B cell (primary cell): Measurements from ENCODE around the gene USE1. TPM values are rescaled to one million over a fixed set of nuclear protein-coding genes. Genes with fewer than 3 reads are reported as not detected.

Source experiments
- ATAC-seq: fragments of 200-7000 bp; cut with Tn5 transposase; one replicate; pipeline ENCODE4 v1.10.0; 2021; ENCODE audit warnings: low read depth, mild to moderate bottlenecking, moderate number of reproducible peaks, moderate library complexity
- CTCF ChIA-PET: fragments of 350-600 bp; sonication (Branson Sonifier 250); formaldehyde crosslinking; loops from one replicate; lab custom pipeline; 2021; ENCODE audit warnings: antibody characterized with exemption, inconsistent platforms; lab: Charles Lee
- POLR2A ChIA-PET: fragments of 350-600 bp; sonication (Branson Sonifier 250); formaldehyde crosslinking; loops from one replicate; lab custom pipeline; 2021; ENCODE audit warnings: antibody characterized with exemption; lab: Charles Lee
- DNase-seq: peaks from one replicate; pipeline ENCODE4 v3.0.0; 2013
- H2AFZ ChIP-seq: 2 replicates; pipeline ENCODE4 v1.6.1; 2012; ENCODE audit warnings: mild to moderate bottlenecking, low read depth, low read length; ENCODE audit not compliant: insufficient read depth, poor library complexity, severe bottlenecking
- H3K27ac ChIP-seq, 2 donors: 1 replicate in 1 of 2; 2 replicates in 1 of 2; pipeline ENCODE4 v1.5.1; 2012 to 2013; ENCODE audit warnings: low read length in 2 of 2, mild to moderate bottlenecking in 2 of 2, moderate library complexity in 1 of 2
- H3K27me3 ChIP-seq, 4 experiments: fragments of 200-600 bp in 1 of 4; sonication (generic) in 1 of 4; replicated peaks in 1 of 4; 1 replicate in 2 of 4; 2 replicates in 2 of 4; pipeline versions ENCODE4 v1.6.1 to v1.7.0; 2013 to 2016; ENCODE audit warnings: low read length in 3 of 4, mild to moderate bottlenecking in 2 of 4, mixed read lengths in 1 of 4, moderate library complexity in 1 of 4; ENCODE audit not compliant: insufficient read depth in 4 of 4, control insufficient read depth in 3 of 4; ENCODE audit errors: control extremely low read depth in 1 of 4
- H3K36me3 ChIP-seq, 2 experiments: replicated peaks in 1 of 2; 1 replicate in 1 of 2; 2 replicates in 1 of 2; pipeline versions ENCODE4 v1.6.1 to v1.7.1; 2013; ENCODE audit warnings: low read length in 1 of 2; ENCODE audit not compliant: insufficient read depth in 2 of 2, control insufficient read depth in 1 of 2; ENCODE audit errors: control extremely low read depth in 1 of 2, extremely low read depth in 1 of 2
- H3K4me1 ChIP-seq, 2 donors: fragments of 200-600 bp in 1 of 2; sonication (generic) in 1 of 2; 1 replicate in 1 of 2; 2 replicates in 1 of 2; pipeline versions ENCODE4 v1.5.1 to v1.6.1; 2013 to 2017; ENCODE audit warnings: low read length in 2 of 2; ENCODE audit not compliant: control insufficient read depth in 2 of 2, insufficient read depth in 2 of 2
- H3K4me2 ChIP-seq: replicated peaks from 2 replicates; pipeline ENCODE3; 2012; ENCODE audit warnings: mild to moderate bottlenecking, low read depth, low read length; ENCODE audit not compliant: poor library complexity, severe bottlenecking
- H3K4me3 ChIP-seq, 5 experiments: fragments of 200-600 bp in 1 of 5; sonication (generic) in 1 of 5; 1 replicate in 3 of 5; 2 replicates in 2 of 5; pipeline versions ENCODE4 v1.5.1 to v1.7.0; 2011 to 2016; ENCODE audit warnings: low read length in 4 of 5, mild to moderate bottlenecking in 4 of 5, low read depth in 2 of 5, control low read depth in 1 of 5, moderate library complexity in 1 of 5; ENCODE audit not compliant: insufficient read depth in 1 of 5; ENCODE audit errors: control extremely low read depth in 1 of 5, extremely low read depth in 1 of 5
- H3K79me2 ChIP-seq: fragments of 200-600 bp; sonication (generic); one replicate; pipeline ENCODE4 v1.6.0; 2016; ENCODE audit warnings: low read length; ENCODE audit not compliant: control insufficient read depth, insufficient read depth
- H3K9ac ChIP-seq: fragments of 200-600 bp; sonication (generic); 2 replicates; pipeline ENCODE4 v1.6.1; 2017; ENCODE audit warnings: mild to moderate bottlenecking, low read length, moderate library complexity
- H3K9me3 ChIP-seq, 3 donors: one replicate each; pipeline versions ENCODE4 v1.6.1 to v1.7.1; 2013; ENCODE audit warnings: low read length in 2 of 3; ENCODE audit not compliant: control insufficient read depth in 2 of 3, insufficient read depth in 1 of 3; ENCODE audit errors: control extremely low read depth in 1 of 3
- H4K20me1 ChIP-seq: 2 replicates; pipeline ENCODE4 v1.6.0; 2012; ENCODE audit warnings: mild to moderate bottlenecking, low read length; ENCODE audit not compliant: insufficient read depth, control insufficient read depth, poor library complexity, severe bottlenecking
- H3K27ac Mint-ChIP-seq: one replicate; pipeline ENCODE4 v1.8.0; 2021; ENCODE audit warnings: mixed read lengths
- H3K27me3 Mint-ChIP-seq: one replicate; pipeline ENCODE4 v1.8.0; 2021; ENCODE audit warnings: mixed read lengths
- H3K4me1 Mint-ChIP-seq: one replicate; pipeline ENCODE4 v1.8.0; 2021; ENCODE audit warnings: mixed read lengths
- H3K4me3 Mint-ChIP-seq: one replicate; pipeline ENCODE4 v1.8.0; 2021; ENCODE audit warnings: mixed read lengths
- H3K9me3 Mint-ChIP-seq: one replicate; pipeline ENCODE4 v1.8.0; 2022; ENCODE audit warnings: mixed read lengths; ENCODE audit not compliant: insufficient read depth
- EZH2 ChIP-seq: IDR thresholded peaks from 2 replicates; pipeline ENCODE4 v1.6.1; 2012; ENCODE audit warnings: borderline replicate concordance, low read depth, mild to moderate bottlenecking, moderate library complexity, low read length; ENCODE audit not compliant: insufficient read depth, poor library complexity, severe bottlenecking
- WGBS: methylation state at CpG from one replicate; pipeline ENCODE4 v1.1.5; 2013; ENCODE audit warnings: missing lambda C conversion rate; ENCODE audit not compliant: insufficient coverage; 5-methylcytosine and 5-hydroxymethylcytosine counted together
- intact Hi-C: fragments of 100-400 bp; cut with micrococcal nuclease; formaldehyde crosslinking; loops from one replicate; pipeline ENCODE4 v1.10.0; 2022
- polyA plus RNA-seq: library from polyadenylated mRNA; depleted of rRNA; stranded (reverse); fragments of >200 nt; gene quantifications from 2 replicates; pipeline ENCODE4 v1.2.3, GENCODE V29; 2012
- total RNA-seq, 2 donors: library from RNA; stranded (reverse); fragments of 120-200 nt in 1 of 2; gene quantifications; 1 replicate in 1 of 2; 2 replicates in 1 of 2; pipeline versions ENCODE4 v1.2.3 to v1.2.4, GENCODE V29; 2013 to 2022
- TF ChIP-seq, protein P1 (sequence below): fragments of 200-600 bp; IDR thresholded peaks from one replicate; pipeline ENCODE4 v1.8.0; 2022; ENCODE audit warnings: antibody characterized with exemption, mild to moderate bottlenecking

The USE1 gene
- total and polyA plus RNA-seq, 2 donors (not counting 1 experiment from before 2014, with no cell fraction given), result 48.3 to 49.5 TPM

DNA sequence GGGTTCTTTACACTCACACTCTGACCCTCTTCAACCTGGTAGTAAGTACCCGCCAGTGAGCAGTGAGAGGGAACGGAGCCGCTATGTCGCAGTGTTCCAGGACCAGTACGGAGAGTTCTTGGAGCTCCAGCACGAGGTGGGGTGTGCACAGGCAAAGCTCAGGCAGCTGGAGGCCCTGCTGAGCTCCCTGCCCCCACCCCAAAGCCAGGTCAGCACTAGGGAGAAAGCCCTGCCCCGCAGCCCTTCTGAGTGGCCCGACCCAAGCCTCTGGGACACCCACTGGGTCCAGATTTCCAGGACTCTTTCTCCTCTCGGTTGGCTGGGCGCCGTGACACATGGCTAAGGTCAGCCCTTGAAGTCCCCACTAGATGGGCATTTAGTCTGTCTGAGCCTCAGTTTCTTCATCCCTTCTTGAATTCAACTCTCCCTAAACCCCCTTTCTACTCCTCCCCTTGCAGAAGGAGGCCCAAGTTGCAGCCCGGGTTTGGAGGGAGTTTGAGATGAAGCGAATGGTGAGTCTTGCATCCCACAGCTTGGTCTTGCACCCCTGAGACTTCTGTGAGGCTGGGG is 12.7 kb downstream of the USE1 start:
- H3K4me3 Mint-ChIP-seq, result peak overlapping the region; percentile 90
- peaks cover 3 to 20% of the 10 kb centered on the region in 2 donors for H3K4me1 ChIP-seq
- H3K27ac Mint-ChIP-seq, result peak overlapping the region; percentile 53
- ATAC-seq (no peak), DNase-seq (peak; percentile 23)
- no peaks in the 10 kb centered on the region for H4K20me1 ChIP-seq
- H3K4me1 Mint-ChIP-seq, result peaks cover 12% of the 10 kb centered on the region
- H3K9me3 ChIP-seq, result peaks cover 0 to 4% (median 0%) of the 10 kb centered on the region in 3 donors
- H2AFZ ChIP-seq, result no peak overlapping the region
- H3K9ac ChIP-seq, result no peak overlapping the region
- 97% methylated on average over 11 of the region's 13 CpGs for WGBS
- no peaks in the 10 kb centered on the region for H3K27me3 Mint-ChIP-seq
- no peak overlapping the region for H3K4me3 ChIP-seq
- H3K27me3 ChIP-seq, result no peaks in the 10 kb centered on the region
- no peak overlapping the region for H3K27ac ChIP-seq
- intact Hi-C loops, result loop anchor here (2.0 to 5.0 kb wide), 3 partner anchors 91 to 1294 kb away; partner anchors contain the start of gene ELL
- no peaks in the 10 kb centered on the region for H3K79me2 ChIP-seq
- CTCF ChIA-PET, result interaction anchor here (1.7 to 3.7 kb wide), 3 partner anchors 12 to 161 kb away, joined by 4 to 13 read pairs (median 5); partner anchors contain the start of gene USE1
- TF ChIP-seq, protein P1, sequence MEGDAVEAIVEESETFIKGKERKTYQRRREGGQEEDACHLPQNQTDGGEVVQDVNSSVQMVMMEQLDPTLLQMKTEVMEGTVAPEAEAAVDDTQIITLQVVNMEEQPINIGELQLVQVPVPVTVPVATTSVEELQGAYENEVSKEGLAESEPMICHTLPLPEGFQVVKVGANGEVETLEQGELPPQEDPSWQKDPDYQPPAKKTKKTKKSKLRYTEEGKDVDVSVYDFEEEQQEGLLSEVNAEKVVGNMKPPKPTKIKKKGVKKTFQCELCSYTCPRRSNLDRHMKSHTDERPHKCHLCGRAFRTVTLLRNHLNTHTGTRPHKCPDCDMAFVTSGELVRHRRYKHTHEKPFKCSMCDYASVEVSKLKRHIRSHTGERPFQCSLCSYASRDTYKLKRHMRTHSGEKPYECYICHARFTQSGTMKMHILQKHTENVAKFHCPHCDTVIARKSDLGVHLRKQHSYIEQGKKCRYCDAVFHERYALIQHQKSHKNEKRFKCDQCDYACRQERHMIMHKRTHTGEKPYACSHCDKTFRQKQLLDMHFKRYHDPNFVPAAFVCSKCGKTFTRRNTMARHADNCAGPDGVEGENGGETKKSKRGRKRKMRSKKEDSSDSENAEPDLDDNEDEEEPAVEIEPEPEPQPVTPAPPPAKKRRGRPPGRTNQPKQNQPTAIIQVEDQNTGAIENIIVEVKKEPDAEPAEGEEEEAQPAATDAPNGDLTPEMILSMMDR, result no peak
- no peak for TF ChIP-seq EZH2
- H3K9me3 Mint-ChIP-seq, result no peaks in the 10 kb centered on the region
- POLR2A ChIA-PET, result interaction anchor here (1.8 kb wide), 1 partner anchor 8 kb away, joined by 4 read pairs; no protein-coding TSS in a partner anchor
- H3K36me3 ChIP-seq, result peaks cover 2 to 14% of the 10 kb centered on the region in 2 experiments
- no peak overlapping the region for H3K4me2 ChIP-seq

DNA sequence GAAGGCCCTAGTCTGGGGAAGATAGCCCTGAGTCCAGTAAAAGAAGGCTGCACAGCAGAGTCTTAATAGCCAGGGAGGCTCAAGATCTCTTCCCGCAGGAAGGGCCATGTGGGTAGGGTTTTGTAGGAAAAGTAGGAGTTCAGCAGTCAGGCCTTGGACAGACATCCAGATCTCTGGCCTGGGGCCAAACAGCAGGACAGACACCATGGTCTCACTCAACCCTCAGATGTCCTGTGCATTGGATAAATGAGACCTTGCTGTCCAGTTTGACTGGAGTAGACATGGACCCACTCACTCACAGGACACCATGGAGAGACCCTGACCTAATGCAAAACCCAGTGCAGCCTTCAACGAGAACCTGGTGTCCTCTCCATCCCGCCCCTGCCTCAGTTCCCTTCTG is 14.7 kb downstream of the USE1 start:
- Histone ChIP-seq H3K4me1 (peaks cover 9 to 26% of the 10 kb centered on the region in 2 donors), H3K79me2 (peaks cover 7% of the 10 kb centered on the region), H2AFZ (no peak overlapping the region), H3K4me2 (no peak overlapping the region), H4K20me1 (no peaks in the 10 kb centered on the region), H3K4me3 (no peak overlapping the region), H3K9ac (no peak overlapping the region), H3K36me3 (peaks cover 2 to 14% of the 10 kb centered on the region in 2 experiments), H3K27ac (no peak overlapping the region), H3K9me3 (peaks cover 0 to 6% (median 0%) of the 10 kb centered on the region in 3 donors), H3K27me3 (no peaks in the 10 kb centered on the region)
- WGBS, result 96% methylated on average over 3 of the region's 3 CpGs
- TF ChIP-seq, protein P1, result no peak
- TF ChIP-seq EZH2, result no peak
- DNase-seq (no peak), ATAC-seq (no peak)
- Mint-ChIP-seq H3K9me3 (no peaks in the 10 kb centered on the region), H3K27ac (no peak overlapping the region), H3K27me3 (no peaks in the 10 kb centered on the region), H3K4me3 (no peak overlapping the region), H3K4me1 (peaks cover 17% of the 10 kb centered on the region)
- ChIA-PET CTCF (interaction anchor here (0.7 kb wide), 1 partner anchor 338 kb away, joined by 3 read pairs; no protein-coding TSS in a partner anchor), POLR2A (no interaction called here)
- intact Hi-C loops, result loop anchor here (5.0 kb wide), 2 partner anchors 93 to 1292 kb away; partner anchors contain the start of gene ELL
